A673 (cell line): Measurements from ENCODE around the gene NUP107. TPM values are rescaled to one million over a fixed set of nuclear protein-coding genes. Genes with fewer than 3 reads are reported as not detected.
"Not testable (repeated sequence)": the region's sequence is repeated elsewhere in the genome, so short reads cannot be mapped to it uniquely, and the experiment has no call there.

Experiments
- BruUV-seq: library from RNA; stranded (reverse); fragments of 400-500 nt; replicated peaks from 2 replicates; lab custom pipeline; 2021; lab: Mats Ljungman, UMichigan
- CTCF ChIA-PET: fragments of 300-600 bp; sonication (Branson Sonifier 250); formaldehyde crosslinking; loops from one replicate; lab custom pipeline; 2022; ENCODE audit warnings: antibody characterized with exemption; lab: Charles Lee
- POLR2A ChIA-PET: fragments of 300-600 bp; sonication (Branson Sonifier 250); formaldehyde crosslinking; loops from one replicate; lab custom pipeline; 2022; ENCODE audit warnings: antibody characterized with exemption; ENCODE audit not compliant: low non-redundant PET; lab: Charles Lee
- DNase-seq: peaks from one replicate; pipeline ENCODE4 v3.0.0-alpha.2; 2015; ENCODE audit warnings: low spot score
- H3K27ac ChIP-seq: fragments of 200-600 bp; sonication (generic); 2 replicates; pipeline ENCODE4 v1.5.1; 2016; ENCODE audit warnings: mixed run types, low read depth, mild to moderate bottlenecking, mixed read lengths, antibody characterized with exemption, low read length; ENCODE audit not compliant: poor library complexity, severe bottlenecking
- H3K27me3 ChIP-seq: fragments of 200-600 bp; sonication (generic); replicated peaks from 2 replicates; pipeline ENCODE4 v1.6.1; 2017; ENCODE audit warnings: mixed run types, low read depth, mild to moderate bottlenecking, mixed read lengths, antibody characterized with exemption, low read length; ENCODE audit not compliant: insufficient read depth, poor library complexity
- H3K36me3 ChIP-seq: fragments of 200-600 bp; sonication (generic); 2 replicates; pipeline ENCODE4 v1.6.1; 2016; ENCODE audit warnings: mixed run types, mild to moderate bottlenecking, mixed read lengths, antibody characterized with exemption, low read length; ENCODE audit not compliant: insufficient read depth, poor library complexity, severe bottlenecking
- H3K4me1 ChIP-seq: fragments of 200-600 bp; sonication (generic); 2 replicates; pipeline ENCODE4 v1.6.1; 2017; ENCODE audit warnings: mixed run types, mild to moderate bottlenecking, mixed read lengths, antibody characterized with exemption, low read length; ENCODE audit not compliant: insufficient read depth, poor library complexity, severe bottlenecking
- H3K4me3 ChIP-seq: fragments of 200-600 bp; sonication (generic); 2 replicates; pipeline ENCODE4 v1.5.1; 2016; ENCODE audit warnings: low read depth, mixed run types, mild to moderate bottlenecking, mixed read lengths, low read length; ENCODE audit not compliant: poor library complexity, severe bottlenecking
- H3K9me3 ChIP-seq: fragments of 200-600 bp; sonication (generic); 2 replicates; pipeline ENCODE4 v1.6.1; 2016; ENCODE audit warnings: mixed run types, low read depth, mild to moderate bottlenecking, mixed read lengths, antibody characterized with exemption, low read length; ENCODE audit not compliant: poor library complexity, severe bottlenecking
- CTCF ChIP-seq: fragments of 300-800, 200-600 bp; sonication (generic); conservative IDR thresholded peaks from 2 replicates; pipeline ENCODE4 v1.5.1; 2017; ENCODE audit warnings: low read depth, mild to moderate bottlenecking, antibody characterized with exemption, low read length, moderate library complexity, mixed read lengths
- EZH2 ChIP-seq: fragments of 200-600 bp; sonication (generic); IDR thresholded peaks from 2 replicates; pipeline ENCODE4 v1.6.1; 2017; ENCODE audit warnings: borderline replicate concordance, low read depth, mild to moderate bottlenecking, mixed read lengths, antibody characterized with exemption, low read length; ENCODE audit not compliant: poor library complexity, severe bottlenecking
- intact Hi-C: fragments of 100-400 bp; cut with micrococcal nuclease; formaldehyde crosslinking; loops from one replicate; pipeline ENCODE4 v1.10.0; 2022; ENCODE audit not compliant: unreplicated experiment
- total RNA-seq: library from RNA; stranded (reverse); gene quantifications from 2 replicates; pipeline ENCODE4 v1.2.3, GENCODE V29; 2021

Gene NUP107
- total RNA-seq, 1 experiment from 2014 or later = 127 TPM

- BruUV-seq = no TSS peak
- intact Hi-C loops = loop anchor here (5.0 kb wide), 1 partner anchor 63 kb away; the partner anchor contains the start of gene RAP1B
- peak; percentile 47 for DNase-seq
- no peaks in the 10 kb centered on the region for H3K27me3 ChIP-seq
- CTCF ChIA-PET = no interaction called here
- no peaks in the 10 kb centered on the region for H3K36me3 ChIP-seq
- TF ChIP-seq EZH2 = no peak
- no peak for TF ChIP-seq CTCF
- no peak overlapping the region for H3K4me3 ChIP-seq
- H3K9me3 ChIP-seq = no peaks in the 10 kb centered on the region
- POLR2A ChIA-PET = no interaction called here
- peaks cover 11% of the 10 kb centered on the region for H3K4me1 ChIP-seq
- H3K27ac ChIP-seq = no peak overlapping the region
These were observed 11.5 kb upstream of the NUP107 start for GRCh38 chr12:68675101-68675842.

GRCh38 chr12:68676854-68677253 lies 9.9 kb upstream of the NUP107 start:
- CTCF ChIA-PET, H3K36me3 ChIP-seq, POLR2A ChIA-PET, BruUV-seq, H3K27me3 ChIP-seq, H3K4me3 ChIP-seq, H3K27ac ChIP-seq, DNase-seq, H3K9me3 ChIP-seq: not testable (repeated sequence)
- peaks cover 11% of the 10 kb centered on the region for H3K4me1 ChIP-seq
- intact Hi-C loops = loop anchor here (5.0 kb wide), 1 partner anchor 65 kb away; the partner anchor contains the start of gene RAP1B

GRCh38 chr12:68686262-68686594 lies 550 bp upstream of the NUP107 start:
- peak overlapping the region; percentile 66 for H3K27ac ChIP-seq
- ChIA-PET CTCF (no interaction called here), POLR2A (no interaction called here)
- peaks cover 14% of the 10 kb centered on the region for H3K4me1 ChIP-seq
- H3K36me3 ChIP-seq = peaks cover 15% of the 10 kb centered on the region
- H3K27me3 ChIP-seq = no peaks in the 10 kb centered on the region
- no peak for DNase-seq
- H3K4me3 ChIP-seq = peak overlapping the region; percentile 74
- TSS peak; percentile 86 for BruUV-seq
- intact Hi-C loops = loop anchor here (2.0 kb wide), 1 partner anchor 327 kb away; no protein-coding TSS in a partner anchor
- H3K9me3 ChIP-seq = no peaks in the 10 kb centered on the region
- TF ChIP-seq CTCF (no peak), EZH2 (no peak)

- no peak overlapping the region for H3K27ac ChIP-seq
- peaks cover 78% of the 10 kb centered on the region for H3K36me3 ChIP-seq
- no peak for DNase-seq
- no TSS peak for BruUV-seq
- H3K4me3 ChIP-seq = no peak overlapping the region
- no peaks in the 10 kb centered on the region for H3K4me1 ChIP-seq
- ChIA-PET CTCF (no interaction called here), POLR2A (no interaction called here)
- intact Hi-C loops = no loop called here
- no peaks in the 10 kb centered on the region for H3K9me3 ChIP-seq
- TF ChIP-seq CTCF (no peak), EZH2 (no peak)
- H3K27me3 ChIP-seq = no peaks in the 10 kb centered on the region
These were observed 8.7 kb downstream of the NUP107 start for GRCh38 chr12:68695454-68695853.
